Left cardiac atrium (tissue), 4 donors: Measurements from ENCODE around the gene TEX13B. TPM values are rescaled to one million over a fixed set of nuclear protein-coding genes. Genes with fewer than 3 reads are reported as not detected.
"Not testable (repeated sequence)": the region's sequence is repeated elsewhere in the genome, so short reads cannot be mapped to it uniquely, and the experiment has no call there.

Experiments
- ATAC-seq, 2 donors: fragments of 200-7000 bp; cut with Tn5 transposase; one replicate each; pipeline ENCODE4 v1.9.1; 2020; ENCODE audit warnings: mild to moderate bottlenecking in 2 of 2, moderate library complexity in 2 of 2
- DNase-seq: peaks from one replicate; pipeline ENCODE4 v3.0.0-alpha.2; 2020
- intact Hi-C, 2 donors: fragments of 100-400 bp; cut with DNase I; formaldehyde crosslinking; loops; one replicate each; pipeline versions ENCODE4 v1.14.1 to v1.15.1; 2022 to 2023
- total RNA-seq, 2 donors: library from RNA; stranded (reverse); fragmentation: NEBNext Ultra II Directional; extraction: Animal tissue kit (Norgen Biotek cat#: 25700); gene quantifications; one replicate each; pipeline ENCODE4 v1.2.1, GENCODE V29; 2021
- donor health status: DM: no; HTN: yes; CAD: no.
- donor health status: DM: no; HTN: yes; CAD: no; lungs with severe emphysema.
- donor health status: DM: yes; HTN: yes; CAD: no.
- donor health status: Dilated cardiomyopathy.

Gene TEX13B
- total RNA-seq, 2 donors from 2014 or later = not detected

DNA sequence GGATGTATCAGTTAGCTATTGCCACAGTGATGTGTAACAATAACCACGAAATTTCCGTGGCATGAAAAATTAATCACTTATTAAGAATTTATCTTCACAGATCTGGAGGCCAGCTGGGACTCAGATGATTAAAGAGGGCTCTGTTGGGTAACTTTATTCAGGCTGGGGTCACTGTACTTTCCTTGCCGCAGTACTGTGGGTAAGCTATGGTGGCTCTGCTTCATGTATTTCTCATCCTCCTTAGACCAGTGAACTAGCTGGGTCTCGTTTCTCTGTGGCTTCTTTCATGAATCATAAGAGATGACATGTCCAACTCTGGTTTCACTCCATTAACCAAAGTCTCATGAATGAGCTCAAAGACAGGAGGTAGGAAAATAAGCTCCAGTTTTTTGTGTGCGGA is 13.5 kb downstream of the TEX13B start:
- DNase-seq (no peak), ATAC-seq (no peak)
- intact Hi-C loops = no loop called here

GRCh38 chrX:107955337-107955736 is 26.8 kb downstream of the TEX13B start:
- DNase-seq, ATAC-seq, intact Hi-C loops: not testable (repeated sequence)

DNA sequence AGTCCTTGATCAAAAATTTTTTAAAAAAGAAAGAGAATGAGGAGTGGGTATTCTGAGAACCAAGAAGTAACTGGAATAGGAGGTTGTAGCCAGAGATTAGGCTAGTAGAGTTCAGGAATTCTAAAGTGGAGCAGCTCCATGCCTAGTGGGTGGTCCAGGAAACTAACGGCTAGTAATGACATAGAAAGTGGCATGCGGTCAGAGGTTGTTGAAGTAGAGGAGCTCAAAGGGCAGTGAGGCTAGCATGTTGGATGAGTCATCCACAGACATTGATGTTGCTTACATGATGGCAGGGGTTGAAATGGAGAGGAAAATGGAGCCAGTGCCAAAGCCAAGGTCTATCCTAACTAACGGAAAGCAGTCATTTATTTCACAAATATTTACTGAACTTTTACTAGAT is 42.1 kb downstream of the TEX13B start:
- no peak for DNase-seq
- ATAC-seq = no peak
- intact Hi-C loops = no loop called here

DNA sequence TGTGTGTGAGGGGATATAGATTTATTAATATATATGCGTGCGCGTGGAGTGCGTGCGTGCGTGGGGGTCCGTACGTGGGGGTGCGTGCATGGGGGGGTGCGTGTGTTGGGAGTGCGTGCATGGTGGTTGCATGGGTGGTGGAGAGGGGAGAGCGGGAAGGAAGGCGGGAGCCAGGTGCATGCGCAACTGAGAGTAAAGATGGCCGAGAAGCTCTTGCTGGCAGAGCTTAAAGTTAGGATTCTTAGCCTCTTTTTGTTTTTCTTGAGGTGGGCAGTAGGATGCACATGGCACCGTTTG is 45.8 kb downstream of the TEX13B start:
- no peak for ATAC-seq
- intact Hi-C loops = no loop called here
- no peak for DNase-seq

DNA sequence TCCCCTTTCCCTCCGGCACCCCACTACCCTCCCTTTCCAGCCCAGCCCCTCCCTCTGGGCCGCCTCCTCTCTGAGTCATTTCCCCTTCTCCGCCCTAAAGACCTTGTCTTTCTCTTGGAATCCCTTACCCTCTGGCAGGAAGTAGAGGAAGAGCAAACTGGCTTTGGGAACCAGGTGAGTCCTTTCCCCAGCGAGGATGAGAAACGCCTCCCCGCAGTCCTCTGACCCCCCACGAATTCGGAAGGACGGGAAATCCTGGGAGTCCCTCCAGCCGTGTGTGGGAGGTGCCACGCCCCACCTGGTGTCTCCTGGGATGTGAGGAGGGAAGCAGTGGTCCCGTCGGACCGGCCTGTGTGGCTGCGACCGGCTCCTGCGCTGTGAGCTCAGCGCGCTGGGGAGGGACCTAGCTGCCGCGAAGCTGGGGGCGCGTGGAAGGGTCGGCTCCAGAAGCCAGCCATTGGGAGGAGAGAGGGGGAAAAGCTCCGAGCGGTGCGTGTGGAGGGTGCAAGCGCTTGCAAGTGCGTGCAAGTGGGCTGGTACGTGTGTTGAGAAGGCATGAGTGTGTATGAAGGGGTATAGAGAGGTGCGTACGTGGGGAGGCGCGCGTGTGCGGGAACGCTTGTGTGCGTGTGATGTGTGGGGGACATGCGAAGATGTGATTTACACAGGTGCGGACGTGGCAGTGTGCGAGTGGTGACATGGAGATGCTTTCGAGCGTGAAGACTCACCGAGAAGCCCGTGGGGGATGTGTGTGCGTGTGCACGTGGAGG is 46.3 kb downstream of the TEX13B start:
- DNase-seq (no peak), ATAC-seq (peak in 1 of 2 donors; percentile 50)
- intact Hi-C loops = no loop called here

DNA sequence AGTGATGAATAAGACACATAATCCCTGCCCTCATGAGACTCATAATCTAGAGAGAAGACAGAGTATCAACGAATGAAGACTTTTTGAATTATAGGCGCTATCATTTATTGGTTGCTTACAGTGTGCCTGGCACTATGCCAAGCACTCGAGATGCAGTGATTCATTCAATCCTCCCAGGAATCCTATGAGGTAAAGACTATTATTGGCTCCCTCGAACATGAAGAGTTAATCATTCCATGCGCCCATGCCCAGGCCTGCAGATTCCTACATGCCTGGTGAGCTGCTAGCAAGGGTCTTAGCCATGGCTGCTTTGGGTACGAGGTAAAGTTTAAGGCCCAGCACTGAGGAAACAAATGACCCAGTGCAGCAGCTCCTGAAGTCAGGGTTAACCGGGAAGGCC is 47.0 kb downstream of the TEX13B start:
- ATAC-seq (no peak), DNase-seq (no peak)
- intact Hi-C loops = no loop called here

DNA sequence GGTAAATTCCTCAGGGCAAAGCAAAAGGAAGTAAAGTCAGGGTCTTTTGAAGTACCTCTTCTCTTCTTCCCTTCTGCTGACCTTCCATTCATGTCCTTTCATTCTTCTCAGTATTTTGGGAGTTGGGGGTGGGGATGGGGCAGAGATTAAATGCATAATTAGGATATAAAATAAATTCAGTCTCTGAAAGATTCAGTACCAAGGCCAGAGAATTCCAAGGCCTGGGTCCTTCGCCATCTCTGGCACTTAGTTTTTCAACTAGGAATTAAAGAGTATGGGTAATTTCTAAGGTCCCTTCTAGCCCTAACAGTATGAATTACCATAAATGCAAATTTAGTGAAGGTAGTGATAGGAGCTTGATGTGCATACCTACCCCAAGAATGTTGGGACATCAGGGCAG is 47.9 kb downstream of the TEX13B start:
- DNase-seq (no peak), ATAC-seq (no peak)
- intact Hi-C loops = no loop called here

Other genes starting within 250 kb of the TEX13B start
- gene TSC22D3, start 206.6 kb downstream of the TEX13B start, total RNA-seq = 100 to 1,000 TPM in 1 of 2 donors, 10 to 100 TPM in 1; 56.2 to 119 TPM
- gene NCBP2L, start 204.6 kb downstream of the TEX13B start, total RNA-seq = not detected
- gene MID2, start 156.5 kb downstream of the TEX13B start, total RNA-seq = 1 to 10 TPM; 7.5 to 8.5 TPM
- gene VSIG1, start 62.7 kb upstream of the TEX13B start, total RNA-seq = not detected
- 10 to 100 TPM; 23.8 to 27.6 TPM for gene PSMD10, start 109.2 kb upstream of the TEX13B start, total RNA-seq
- 10 to 100 TPM; 17.2 to 18.1 TPM for gene ATG4A, start 109.4 kb upstream of the TEX13B start, total RNA-seq